D721Med (cell line): ENCODE data around the gene ARHGEF7.

Experiments
- DNase-seq: peaks from one replicate; pipeline ENCODE4 v3.0.0; 2011; ENCODE audit warnings: low spot score; ENCODE audit not compliant: insufficient read length
- FAIRE-seq: peaks from 2 replicates; lab custom pipeline; 2011; peaks lifted over from hg19 to GRCh38; lab: Jason Lieb, UNC
- TF ChIP-seq, protein P1 (sequence below): IDR thresholded peaks from 2 replicates; pipeline ENCODE4 v1.5.1; 2012; ENCODE audit warnings: mild to moderate bottlenecking, control low read depth; ENCODE audit not compliant: insufficient read depth; ENCODE audit errors: missing control alignments

Gene ARHGEF7

GRCh38 chr13:111241862-111242261 is 126.8 kb downstream of the ARHGEF7 start:
- TF ChIP-seq, protein P1, sequence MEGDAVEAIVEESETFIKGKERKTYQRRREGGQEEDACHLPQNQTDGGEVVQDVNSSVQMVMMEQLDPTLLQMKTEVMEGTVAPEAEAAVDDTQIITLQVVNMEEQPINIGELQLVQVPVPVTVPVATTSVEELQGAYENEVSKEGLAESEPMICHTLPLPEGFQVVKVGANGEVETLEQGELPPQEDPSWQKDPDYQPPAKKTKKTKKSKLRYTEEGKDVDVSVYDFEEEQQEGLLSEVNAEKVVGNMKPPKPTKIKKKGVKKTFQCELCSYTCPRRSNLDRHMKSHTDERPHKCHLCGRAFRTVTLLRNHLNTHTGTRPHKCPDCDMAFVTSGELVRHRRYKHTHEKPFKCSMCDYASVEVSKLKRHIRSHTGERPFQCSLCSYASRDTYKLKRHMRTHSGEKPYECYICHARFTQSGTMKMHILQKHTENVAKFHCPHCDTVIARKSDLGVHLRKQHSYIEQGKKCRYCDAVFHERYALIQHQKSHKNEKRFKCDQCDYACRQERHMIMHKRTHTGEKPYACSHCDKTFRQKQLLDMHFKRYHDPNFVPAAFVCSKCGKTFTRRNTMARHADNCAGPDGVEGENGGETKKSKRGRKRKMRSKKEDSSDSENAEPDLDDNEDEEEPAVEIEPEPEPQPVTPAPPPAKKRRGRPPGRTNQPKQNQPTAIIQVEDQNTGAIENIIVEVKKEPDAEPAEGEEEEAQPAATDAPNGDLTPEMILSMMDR: no peak
- FAIRE-seq (no peak), DNase-seq (no peak)

DNA sequence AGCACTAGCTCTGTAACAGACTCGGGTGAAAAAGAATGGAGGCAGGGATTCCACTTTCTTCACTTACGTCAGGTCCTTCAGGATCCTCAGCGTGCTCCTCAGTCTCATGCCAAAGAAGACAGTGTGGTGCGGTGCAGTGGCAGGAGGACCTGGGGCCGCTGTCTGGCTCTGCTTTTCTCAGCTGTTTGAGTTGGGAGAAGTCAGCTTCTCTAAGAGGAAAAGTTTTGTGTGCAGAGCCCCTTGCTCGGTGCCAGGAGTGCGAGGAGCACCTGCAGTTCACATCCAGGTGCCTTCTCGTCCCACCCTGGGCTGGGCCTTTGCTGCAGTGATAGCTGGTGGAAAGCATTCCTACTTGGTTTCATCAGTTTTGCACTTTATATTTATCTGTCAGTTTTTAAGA is 127.5 kb downstream of the ARHGEF7 start:
- TF ChIP-seq, protein P1: no peak
- FAIRE-seq (no peak), DNase-seq (no peak)

DNA sequence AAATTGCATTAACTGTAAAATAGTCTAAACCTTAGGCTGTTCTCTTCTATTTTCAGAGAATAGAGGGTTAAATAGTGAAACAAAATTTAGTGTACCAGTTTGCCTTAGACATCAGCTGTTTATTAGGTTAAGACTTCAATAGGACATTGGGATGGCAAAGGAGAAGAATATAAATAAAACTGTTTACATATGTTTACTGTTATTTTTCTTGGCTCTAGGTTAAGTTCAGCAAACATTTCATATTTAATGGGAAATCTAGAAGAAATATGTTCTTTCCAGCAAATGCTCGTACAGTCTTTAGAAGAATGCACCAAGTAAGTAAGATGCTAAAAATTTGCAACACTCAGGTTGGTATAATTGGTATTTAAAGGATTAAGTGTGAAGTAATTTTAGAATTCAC is 128.9 kb downstream of the ARHGEF7 start:
- DNase-seq (no peak), FAIRE-seq (no peak)
- TF ChIP-seq, protein P1: no peak

DNA sequence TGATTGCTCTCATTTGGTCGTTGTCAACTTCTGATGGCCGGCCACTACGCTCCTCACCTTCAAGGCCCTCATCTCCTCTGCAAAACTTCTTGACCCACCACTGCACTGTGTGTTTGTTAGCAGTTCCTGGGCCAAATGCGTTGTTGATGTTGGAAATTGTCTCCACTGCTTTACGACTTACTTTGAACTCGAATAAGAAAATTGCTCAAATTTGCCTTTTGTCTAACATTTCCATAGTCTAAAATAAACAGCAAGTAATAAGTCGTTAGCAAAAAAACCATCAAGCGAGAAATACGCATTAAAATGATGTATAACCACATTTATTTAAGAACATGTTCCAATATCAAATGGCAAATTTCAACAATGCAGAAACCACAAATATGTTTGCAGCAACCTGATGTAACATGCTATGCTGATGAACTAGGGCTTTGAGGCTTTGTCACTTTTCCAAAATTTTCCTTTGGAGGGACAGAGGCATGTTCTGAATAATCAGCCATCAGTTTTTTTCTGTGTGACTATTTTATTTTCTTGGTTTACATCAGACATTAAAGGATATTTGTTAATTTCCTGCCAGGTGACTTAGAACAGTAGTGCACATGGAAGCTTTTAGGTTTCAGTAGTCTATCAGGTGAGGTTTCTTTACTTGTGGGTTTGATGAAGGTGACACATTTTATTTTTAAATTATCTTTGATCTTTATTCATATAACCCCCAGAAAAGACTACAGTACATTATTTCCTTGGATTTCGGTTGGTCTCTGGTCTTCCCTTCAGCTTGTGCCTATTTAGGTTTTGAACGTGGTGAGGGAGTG is 130.7 kb downstream of the ARHGEF7 start:
- DNase-seq (no peak), FAIRE-seq (no peak)
- TF ChIP-seq, protein P1: no peak

DNA sequence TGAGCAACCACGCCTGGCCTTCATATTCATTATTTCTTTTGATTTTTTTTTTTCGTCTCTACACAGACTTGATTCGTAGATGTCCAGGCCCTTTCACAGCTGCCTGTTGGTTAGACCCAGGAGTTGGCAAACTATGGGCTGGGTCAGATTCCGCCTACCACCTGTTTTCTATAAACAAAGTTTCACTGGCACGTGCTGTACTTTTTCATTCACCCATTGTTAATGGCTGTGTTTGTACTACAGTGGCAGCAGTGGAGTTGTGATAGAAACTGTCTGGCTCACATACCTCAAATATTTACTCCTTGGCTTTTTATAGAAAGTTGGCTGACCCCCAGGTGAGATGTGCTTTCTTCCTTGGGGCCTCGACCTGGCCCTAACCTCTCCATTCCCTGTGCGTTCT is 132.4 kb downstream of the ARHGEF7 start:
- no peak for DNase-seq

GRCh38 chr13:111248822-111249221 is 133.7 kb downstream of the ARHGEF7 start:
- TF ChIP-seq, protein P1: no peak
- no peak for FAIRE-seq
- DNase-seq: no peak

More for the DNA sequence above, 132.4 kb downstream of the ARHGEF7 start:
- TF ChIP-seq, protein P1: no peak
- FAIRE-seq: no peak
